HG03342 (cell line): ENCODE measurements around the gene ARID5B.

Experiments used
- ATAC-seq: cut with Tn5 transposase; IDR thresholded peaks from one replicate; pipeline ENCODE4 v1.9.1; 2021; ENCODE audit warnings: mild to moderate bottlenecking, moderate library complexity; ENCODE audit not compliant: unreplicated experiment

Gene ARID5B

DNA sequence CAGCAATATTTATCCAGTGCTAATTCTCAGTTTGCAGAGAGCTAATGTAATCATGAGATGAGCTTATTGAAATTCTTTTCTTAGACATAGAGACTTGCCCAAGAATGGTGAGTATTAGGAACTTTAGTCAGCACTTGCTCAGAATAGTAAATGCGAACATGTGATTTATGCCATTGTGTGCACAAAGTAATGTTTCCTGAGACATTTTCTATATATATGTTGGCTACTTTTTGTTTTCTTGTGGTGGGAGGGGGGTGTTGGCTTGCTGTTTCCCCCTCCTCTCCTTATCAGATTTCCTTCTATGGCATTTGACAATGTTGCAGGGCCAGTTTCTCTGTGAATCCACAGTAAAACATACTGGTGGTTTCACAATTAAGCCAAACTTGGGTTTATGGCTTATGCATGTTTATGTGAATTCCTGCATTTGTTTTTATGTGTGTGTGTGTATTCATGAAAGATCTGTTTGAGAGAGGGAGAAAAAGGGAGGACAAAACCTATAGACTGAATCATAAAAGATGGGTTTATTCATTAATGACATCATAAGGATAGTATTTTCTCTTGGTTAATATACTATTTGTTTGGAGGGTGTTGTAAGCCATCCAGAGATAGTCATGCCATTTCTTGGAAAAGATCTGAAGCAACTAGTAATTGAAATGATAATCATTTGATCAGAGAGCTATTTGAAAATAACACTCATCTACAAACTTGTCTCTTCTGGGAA lies 36.3 kb downstream of the ARID5B start:
- no peak for ATAC-seq

DNA sequence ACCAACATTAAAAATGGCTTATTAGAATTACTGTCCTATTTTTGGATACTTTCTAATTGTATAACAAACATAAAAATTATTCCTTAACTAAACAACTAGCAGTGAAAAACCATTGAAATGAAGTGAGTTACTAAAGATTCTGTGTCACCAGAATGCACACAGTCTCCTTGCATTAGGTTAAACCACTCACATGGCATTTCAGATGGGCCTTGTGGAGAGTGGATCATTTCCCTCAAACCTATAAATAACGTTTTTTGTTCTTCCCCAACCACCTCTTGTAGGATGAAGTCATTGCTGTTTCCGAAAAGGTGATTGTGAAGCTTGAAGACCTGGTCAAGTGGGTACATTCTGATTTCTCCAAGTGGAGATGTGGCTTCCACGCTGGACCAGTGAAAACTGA lies 38.4 kb downstream of the ARID5B start:
- no peak for ATAC-seq

DNA sequence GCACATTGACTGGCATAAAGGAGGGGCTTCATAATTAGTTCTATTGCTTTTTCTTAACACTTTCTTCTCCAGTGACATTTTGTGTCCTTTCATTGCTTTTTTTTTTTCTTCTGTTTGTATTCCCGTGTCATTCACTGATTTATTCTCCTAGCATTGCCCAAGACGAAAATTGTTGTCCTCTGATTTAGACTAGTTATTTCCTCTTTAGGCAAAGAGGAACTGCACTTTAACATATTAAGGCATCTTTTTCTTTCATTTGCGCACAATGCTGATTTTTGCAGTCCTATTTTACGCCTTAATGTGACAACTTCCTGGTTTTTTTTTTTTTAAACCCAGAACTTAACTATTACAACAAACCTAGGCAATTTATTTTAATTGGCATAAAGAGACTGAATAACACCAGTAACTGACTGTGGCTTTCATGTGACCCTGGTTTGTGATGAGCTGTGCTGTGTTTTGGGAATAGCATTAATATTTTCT lies 39.7 kb downstream of the ARID5B start:
- no peak for ATAC-seq

DNA sequence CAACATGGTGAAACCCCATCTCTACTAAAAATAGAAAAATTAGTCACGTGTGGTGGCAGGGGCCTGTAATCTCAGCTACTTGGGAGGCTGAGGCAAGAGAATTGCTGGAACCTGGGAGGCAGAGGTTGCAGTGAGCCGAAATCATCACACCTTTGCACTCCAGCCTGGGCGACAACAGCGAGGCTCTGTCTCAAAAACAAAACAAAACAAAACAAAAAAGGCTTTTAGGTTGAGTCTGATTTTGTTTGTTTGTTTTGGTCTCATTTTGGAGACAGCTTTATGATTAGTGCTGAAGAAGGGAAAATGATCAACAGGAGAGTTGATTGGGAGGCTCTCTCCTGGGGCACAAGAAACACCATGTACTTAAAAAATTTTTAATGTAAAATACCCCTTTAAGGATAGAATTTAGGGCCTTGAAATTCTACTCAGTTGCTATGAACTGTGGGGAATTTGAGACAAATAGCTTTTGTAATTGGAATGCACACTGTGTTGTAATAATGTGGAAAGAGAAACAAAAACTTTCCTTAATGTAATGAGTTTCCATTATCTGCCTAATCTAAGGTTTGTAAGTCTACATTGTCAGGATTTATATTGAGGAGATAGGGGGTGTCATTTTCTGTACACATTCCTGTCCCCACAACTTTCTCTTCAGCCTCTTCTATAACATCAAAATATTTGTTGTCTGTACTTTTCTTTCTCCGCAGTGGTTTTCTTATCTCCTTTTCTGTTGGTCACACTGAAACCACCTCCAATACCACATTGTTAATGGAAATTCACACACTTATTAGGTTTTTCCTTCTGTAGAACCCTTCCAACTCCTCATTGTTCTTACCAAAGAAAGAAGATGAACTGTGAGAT lies 41.3 kb downstream of the ARID5B start:
- ATAC-seq: no peak

DNA sequence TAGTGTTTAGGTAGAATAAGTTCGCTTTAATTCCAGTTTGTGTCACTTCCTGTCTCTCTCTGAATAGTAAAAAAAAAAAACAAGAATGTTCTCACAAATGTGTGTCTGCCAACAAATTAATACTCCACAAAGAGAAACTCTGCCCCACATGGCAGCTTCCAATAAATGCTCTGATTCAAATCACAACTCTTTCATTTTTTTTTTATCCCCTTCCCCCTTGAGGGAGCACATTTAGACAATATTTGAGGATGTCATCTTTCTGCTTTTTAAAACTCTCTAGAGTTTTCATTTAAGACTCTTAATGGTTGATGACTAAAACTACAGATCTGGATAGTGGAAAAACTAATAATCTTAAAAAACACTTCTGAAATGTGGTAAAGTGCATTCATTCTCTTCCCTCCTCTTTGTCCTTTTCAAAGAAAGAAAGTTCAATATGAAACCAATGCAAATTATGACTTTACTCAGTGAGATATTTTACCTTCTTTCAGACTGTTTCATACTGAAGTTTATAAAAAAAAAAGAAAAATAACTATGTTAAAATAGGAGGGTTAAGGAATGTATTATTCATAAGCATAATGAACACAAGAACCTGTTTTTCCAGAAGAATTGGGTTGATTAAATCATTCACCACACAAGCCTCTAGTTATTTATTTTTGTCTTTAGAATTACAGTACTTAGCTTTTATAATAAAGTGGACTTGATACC lies 42.3 kb downstream of the ARID5B start:
- peak; percentile 54 for ATAC-seq

DNA sequence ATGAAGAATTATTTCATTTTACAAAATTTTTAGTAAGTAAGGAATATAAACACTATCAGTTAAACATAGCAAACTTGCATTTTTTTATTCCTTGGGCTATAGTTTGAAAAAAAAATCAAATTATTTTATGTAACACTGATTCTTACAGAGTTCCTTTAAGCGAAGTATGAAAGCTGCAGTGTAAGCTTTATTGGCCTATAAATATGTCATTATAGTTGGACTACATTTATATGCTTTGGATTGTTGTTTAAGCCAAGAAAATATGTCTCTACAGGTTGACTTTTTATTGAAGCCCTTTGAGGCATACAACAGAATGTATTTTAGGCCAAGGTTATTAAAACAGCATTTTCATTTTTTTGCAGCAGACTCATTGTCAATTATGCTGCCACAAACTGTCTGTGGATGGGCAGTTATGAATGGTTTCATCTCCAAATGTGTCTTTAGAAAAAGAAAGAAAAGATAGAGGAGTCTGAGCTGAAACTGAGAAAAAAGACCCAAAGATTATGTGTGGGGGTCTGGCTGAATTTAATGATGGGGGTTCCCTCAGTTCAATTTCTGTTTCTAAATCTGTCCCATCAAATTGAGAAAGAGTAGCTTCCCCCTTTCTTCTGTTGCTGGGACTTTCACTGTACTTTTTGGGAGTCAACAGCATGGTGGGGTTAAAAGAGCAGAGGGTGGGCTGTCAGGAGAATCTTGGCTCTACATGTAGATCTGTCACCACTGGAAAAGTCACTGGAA lies 43.1 kb downstream of the ARID5B start:
- no peak for ATAC-seq

DNA sequence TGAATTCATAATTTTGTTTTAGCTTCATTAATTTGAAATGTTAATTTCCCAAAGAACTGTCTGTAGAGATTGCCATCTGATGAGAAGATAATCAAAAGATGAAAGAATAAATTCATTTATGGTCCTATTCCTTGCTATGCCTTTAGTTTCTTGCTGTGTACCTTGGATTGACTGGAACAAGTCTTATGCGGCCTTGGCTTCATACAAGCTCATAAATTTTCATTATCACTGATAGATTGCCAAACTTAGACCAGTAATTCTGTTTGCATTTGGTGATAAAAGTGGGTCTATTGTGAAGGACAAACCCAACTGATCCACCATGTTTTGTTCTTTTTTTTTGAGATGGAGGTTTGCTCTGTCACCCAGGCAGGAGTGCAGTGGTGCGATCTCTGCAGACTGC lies 48.2 kb downstream of the ARID5B start:
- ATAC-seq: no peak

DNA sequence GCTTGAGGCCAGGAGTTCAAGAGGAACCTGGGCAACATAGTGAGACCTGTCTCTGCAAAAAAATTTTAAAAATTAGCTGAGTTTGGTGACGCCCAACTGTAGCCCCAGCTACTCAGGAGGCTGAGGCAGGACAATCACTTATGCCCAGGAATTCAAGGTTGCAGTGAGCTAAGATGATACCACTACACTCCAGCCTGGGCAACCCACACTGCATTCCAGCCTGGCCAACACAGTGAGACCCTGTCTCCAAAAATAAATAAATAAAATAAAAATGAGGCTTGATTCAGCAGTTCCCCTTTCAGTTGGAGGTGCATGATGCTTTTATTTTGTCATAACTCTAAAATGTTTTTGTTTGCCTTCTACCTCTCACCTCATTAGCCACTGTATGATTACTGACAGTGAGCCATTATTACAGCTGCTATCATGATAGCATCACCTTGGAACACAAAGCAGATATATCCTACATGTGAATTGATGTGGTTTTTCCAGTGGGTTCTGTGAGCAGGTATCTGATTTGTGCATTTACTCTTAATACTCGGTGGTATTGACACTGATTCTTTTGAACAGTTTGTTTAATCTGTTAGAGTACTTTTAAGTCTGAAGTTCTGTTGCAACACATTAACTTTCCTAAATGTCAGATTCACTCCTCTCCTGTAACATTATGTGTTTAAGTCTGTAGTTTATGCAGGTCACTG lies 49.1 kb downstream of the ARID5B start:
- no peak for ATAC-seq

DNA sequence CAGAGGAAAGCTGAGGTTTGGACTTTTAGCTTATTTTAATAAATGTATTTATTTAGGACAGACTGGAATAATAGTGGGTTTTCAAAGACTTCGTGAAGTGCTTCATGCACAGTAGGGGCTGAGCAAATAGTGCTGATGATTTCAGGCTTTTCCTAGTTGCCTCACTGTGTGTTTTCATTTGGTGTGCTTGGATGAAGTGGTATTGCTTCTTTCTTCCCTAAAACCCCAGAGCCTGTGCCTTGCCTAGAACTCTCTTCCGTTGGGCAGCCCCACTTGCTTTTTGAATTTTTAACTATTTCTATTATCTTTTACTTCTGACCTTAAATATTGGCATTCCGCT lies 49.6 kb downstream of the ARID5B start:
- no peak for ATAC-seq

DNA sequence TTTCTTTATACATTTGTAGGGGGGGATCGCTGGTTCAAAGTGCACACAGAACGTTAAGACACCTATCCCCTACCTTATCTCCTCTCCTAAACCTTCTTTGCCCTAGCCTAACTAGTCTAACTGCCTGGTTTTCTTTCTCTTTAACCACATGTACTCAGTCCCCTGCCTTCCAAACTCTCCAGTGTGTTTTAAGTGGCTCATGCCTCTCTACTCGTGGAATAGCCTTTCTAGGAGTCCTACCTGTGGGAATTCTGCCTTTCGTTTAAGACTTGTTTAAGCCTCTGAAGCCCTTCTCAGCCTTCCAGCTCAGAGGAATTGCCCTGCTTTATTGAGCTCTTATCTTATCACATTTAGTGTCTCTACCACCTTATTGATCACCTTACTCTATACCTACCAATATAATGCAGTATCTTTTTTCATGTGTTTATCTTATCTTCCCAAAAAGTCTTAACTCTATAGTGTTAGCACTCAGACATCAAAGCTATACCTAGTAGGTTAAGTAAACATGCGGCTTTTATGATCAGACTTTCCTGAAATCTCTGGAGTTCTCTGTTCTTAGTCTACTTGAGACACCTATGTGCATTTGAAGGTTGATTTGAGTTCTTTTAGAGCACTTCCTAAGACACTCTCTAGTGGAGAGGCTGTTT lies 50.7 kb downstream of the ARID5B start:
- ATAC-seq: no peak

DNA sequence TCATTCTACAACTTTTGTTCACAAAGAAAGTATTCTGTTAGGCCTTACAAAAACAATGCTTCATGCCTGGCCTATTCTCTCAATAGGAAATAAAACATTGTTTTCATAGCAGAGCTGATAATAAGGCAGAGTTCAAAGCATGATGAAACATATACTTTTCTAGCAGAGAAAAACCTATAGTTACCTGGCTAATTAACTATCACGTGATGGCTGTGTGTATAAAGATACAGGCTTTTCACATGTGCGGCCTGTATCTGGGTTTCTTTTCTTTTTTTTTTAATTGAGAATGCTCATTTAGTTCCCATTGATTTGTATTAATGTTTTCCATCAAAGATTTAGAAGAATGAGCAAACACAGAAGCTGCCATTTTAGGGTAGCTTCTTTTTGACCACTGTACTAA lies 51.7 kb downstream of the ARID5B start:
- no peak for ATAC-seq

DNA sequence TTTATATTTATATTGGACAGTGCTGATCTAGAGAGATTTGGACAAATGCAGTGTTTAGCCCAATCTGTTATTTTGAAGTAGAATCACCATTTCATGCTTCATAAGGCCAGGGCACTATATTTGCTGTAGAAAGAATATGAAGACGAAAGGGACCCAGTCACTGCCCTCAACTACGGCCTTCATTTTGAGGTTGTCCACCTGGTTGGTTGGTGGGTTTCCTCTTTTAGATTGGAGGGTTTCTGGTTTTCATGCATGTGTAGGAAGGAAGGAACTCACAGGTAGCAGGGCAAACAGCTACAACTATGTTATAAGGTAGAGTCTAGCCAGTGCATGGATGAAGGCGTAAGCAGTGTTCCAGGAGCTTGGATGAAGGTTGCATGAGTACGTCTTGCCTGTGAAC lies 56.3 kb downstream of the ARID5B start:
- no peak for ATAC-seq

DNA sequence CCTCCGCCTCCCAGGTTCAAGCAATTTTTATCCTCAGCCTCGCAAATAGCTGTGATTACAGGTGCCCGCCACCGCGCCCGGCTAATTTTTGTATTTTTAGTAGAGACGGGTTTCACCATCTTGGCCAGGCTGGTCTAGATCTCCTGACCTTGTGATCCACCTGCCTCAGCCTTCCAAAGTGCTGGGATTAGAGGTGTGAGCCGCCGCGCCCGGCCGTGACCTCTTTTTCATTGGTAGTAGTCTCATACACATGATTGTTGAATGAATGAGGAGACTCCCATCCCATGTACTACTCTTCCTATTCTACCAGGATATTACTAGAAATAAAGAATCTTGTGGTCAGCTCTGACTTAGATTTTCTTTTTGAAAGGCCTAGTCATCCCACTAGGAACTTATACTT lies 56.8 kb downstream of the ARID5B start:
- no peak for ATAC-seq

DNA sequence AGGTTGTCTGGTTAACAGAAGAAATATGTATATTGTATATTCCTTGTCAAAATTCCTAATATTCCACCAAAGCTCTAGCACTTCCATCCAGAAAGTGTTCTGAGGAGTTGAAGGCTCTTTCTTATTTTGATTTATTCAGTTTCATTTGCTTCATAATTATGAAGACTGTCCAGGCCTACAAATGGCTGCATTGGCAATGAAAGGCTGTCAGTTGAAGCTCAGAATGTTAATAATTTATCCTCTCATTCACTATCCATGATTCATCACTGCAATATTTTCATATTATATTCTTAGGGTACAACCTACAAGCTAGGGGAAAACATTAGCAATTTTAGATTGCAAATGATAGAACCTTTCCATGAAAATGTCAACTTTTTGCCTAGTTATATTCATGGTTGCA lies 57.3 kb downstream of the ARID5B start:
- ATAC-seq: no peak

DNA sequence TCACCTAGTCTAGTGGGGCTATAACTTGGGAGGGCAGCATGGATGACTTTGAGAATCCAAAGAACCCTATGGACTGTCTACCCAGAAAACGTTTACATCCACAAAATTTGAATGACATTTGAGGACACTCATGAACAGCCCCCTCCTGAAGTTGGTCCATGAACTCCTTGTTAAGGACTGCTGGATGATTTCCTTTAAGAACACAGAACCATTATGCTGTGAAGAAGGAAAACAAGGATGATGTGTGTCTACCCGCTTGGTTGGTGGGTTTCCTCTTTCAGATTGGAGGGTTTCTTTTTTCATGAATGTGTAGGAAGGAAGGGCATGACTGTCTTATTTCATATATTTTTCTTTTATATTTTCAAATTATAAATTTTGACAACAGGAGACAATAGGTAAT lies 58.3 kb downstream of the ARID5B start:
- ATAC-seq: no peak

DNA sequence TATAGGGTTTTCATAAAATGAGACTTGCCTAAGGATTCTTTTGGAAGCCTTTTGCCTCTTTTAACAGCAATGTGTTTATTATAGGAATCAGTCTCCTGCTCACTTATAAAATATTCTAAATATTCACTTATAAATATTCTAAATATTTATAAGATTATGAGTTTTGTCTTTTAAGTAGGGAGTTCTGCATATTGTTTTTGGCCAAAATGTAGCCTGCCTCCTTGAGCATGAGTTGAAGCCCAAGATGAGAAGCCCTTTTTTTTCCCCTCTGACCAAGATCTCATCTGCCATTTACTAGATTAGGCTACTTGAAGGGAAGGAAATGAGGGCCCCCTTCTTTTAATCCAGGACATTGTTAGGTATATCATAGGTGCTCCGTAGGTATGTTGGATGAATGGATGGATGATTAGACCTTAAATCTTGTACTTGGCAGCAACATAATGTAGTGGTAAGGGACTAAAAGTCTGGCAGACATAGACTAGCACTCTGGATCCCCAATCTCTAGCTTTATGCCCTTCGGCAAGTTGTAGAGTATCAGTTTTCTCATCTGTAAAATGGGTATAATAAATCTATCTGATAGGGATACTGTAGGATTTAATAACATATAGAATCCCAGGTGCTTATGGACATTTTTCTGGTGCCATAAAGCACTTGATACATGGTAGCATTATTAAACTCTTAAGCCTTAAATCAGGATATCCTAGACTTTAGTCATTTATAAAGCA lies 59.1 kb downstream of the ARID5B start:
- no peak for ATAC-seq

DNA sequence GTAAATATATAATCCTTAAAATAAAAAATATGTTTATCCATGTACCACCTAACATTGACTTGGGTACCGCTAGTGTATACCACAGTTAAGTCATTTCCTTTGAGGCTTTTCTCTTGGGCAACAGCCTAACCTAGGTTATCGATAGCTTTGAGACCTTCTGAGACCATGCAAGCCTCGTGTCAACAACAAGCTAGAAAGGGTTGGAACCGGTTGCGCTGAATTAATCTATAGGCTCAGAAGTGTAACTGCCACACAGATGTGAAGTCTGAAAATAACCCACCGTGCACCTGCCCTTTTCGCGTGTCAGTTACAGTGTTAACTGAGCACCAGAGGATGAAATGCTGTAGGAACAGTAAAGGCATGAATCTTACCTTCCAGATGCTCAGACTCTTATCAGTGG lies 59.8 kb downstream of the ARID5B start:
- ATAC-seq: peak; percentile 54

DNA sequence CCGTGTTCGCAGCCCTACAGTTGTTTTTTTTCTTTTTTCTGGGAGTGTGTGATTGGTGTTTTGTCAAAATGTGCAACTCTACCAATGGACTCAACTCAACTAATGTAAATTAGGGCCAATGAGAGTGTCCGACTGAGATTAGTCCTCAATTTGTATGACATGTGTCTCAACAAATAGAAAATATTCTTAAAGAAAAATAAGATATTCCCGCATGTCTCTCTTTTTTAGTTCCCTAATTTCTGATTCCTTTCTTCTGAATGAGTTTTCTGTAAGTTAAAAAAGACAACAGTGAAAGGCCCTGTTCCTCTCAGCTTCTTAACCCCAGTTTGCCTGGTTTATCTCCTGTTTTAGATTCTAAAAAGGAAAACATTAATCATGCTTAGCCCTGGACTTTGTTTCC lies 61.5 kb downstream of the ARID5B start:
- no peak for ATAC-seq

DNA sequence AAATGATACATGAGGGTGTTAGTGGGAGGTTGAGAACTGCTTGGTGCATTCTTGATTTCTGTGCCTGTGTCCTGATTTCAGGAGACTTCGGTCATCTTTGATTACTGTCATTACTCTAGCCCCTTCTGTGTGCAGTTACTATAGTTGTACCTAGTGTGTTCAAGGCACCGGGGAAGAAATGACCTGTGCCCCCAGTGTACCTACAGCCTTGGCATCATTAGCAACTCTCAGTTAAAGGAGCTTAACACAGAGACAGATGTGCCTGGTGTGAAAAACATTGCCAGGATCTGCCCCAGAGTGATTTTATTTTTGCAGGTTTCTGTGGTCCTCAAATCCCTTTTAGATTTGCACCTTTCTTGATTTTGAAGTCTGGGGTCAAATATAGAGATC lies 62.2 kb downstream of the ARID5B start:
- ATAC-seq: no peak
